BJ (cell line): ENCODE results near the gene KCNQ1. TPM values are rescaled to one million over a fixed set of nuclear protein-coding genes. Genes with fewer than 3 reads are reported as not detected.

Experiments
- CTCF ChIA-PET: fragments of 350-600 bp; formaldehyde crosslinking; extraction: SDS; loops from one replicate; lab custom pipeline; 2021; ENCODE audit warnings: antibody characterized with exemption, inconsistent platforms; lab: Yijun Ruan, JAX
- POLR2A ChIA-PET: fragments of 300-600 bp; sonication (Branson Sonifier 250); formaldehyde crosslinking; extraction: SDS; loops from one replicate; lab custom pipeline; 2021; ENCODE audit warnings: antibody characterized with exemption; lab: Charles Lee
- DNase-seq: peaks from one replicate; pipeline ENCODE4 v3.0.0-alpha.2; 2011; ENCODE audit warnings: low read depth
- H3K27me3 ChIP-seq: 2 replicates; pipeline ENCODE4 v1.6.0; 2011; ENCODE audit warnings: low read length; ENCODE audit not compliant: control insufficient read depth, insufficient read depth
- H3K36me3 ChIP-seq: 2 replicates; pipeline ENCODE4 v1.5.1; 2011; ENCODE audit warnings: low read length; ENCODE audit not compliant: control insufficient read depth, insufficient read depth
- H3K4me3 ChIP-seq: 2 replicates; pipeline ENCODE4 v1.5.1; 2011; ENCODE audit warnings: low read depth, mild to moderate bottlenecking, control low read depth, low read length
- polyA plus RNA-seq: library from polyadenylated mRNA; depleted of rRNA; stranded (reverse); fragments of >200 nt; gene quantifications from 2 replicates; pipeline ENCODE4 v1.2.3, GENCODE V29; 2011
- TF ChIP-seq, protein P1 (sequence below): IDR thresholded peaks from 2 replicates; pipeline ENCODE4 v1.5.1; 2011; ENCODE audit warnings: low read depth, mild to moderate bottlenecking, control low read depth, inconsistent platforms, low read length, moderate library complexity; ENCODE audit not compliant: insufficient read depth

Gene KCNQ1
- polyA plus RNA-seq, 1 experiment, result not detected

DNA sequence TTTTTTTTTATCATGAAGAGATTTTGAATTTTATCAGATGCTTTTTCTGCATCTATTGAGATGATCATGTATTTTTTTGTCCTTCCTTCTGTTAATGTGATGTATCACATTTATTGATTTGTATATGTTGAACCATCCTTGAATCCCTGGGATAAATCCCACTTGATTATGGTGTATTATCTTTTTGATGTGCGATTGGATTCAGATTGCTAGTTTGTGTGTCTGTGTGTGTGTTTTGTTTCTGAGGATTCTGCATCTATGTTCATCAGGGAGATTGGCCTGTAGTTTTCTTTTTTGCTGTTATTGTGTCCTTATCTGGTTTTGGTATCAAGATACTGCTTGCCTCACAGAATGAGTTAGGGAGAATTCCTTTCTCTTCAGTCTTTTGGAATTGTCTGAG is 202.4 kb downstream of the KCNQ1 start:
- Histone ChIP-seq H3K36me3 (no peaks in the 10 kb centered on the region), H3K4me3 (no peak overlapping the region), H3K27me3 (no peaks in the 10 kb centered on the region; the same call in 1 of the 2 replicates)
- DNase-seq, result no peak
- POLR2A ChIA-PET, result no interaction called here
- CTCF ChIA-PET, result no interaction called here
- TF ChIP-seq, protein P1, sequence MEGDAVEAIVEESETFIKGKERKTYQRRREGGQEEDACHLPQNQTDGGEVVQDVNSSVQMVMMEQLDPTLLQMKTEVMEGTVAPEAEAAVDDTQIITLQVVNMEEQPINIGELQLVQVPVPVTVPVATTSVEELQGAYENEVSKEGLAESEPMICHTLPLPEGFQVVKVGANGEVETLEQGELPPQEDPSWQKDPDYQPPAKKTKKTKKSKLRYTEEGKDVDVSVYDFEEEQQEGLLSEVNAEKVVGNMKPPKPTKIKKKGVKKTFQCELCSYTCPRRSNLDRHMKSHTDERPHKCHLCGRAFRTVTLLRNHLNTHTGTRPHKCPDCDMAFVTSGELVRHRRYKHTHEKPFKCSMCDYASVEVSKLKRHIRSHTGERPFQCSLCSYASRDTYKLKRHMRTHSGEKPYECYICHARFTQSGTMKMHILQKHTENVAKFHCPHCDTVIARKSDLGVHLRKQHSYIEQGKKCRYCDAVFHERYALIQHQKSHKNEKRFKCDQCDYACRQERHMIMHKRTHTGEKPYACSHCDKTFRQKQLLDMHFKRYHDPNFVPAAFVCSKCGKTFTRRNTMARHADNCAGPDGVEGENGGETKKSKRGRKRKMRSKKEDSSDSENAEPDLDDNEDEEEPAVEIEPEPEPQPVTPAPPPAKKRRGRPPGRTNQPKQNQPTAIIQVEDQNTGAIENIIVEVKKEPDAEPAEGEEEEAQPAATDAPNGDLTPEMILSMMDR, result no peak

DNA sequence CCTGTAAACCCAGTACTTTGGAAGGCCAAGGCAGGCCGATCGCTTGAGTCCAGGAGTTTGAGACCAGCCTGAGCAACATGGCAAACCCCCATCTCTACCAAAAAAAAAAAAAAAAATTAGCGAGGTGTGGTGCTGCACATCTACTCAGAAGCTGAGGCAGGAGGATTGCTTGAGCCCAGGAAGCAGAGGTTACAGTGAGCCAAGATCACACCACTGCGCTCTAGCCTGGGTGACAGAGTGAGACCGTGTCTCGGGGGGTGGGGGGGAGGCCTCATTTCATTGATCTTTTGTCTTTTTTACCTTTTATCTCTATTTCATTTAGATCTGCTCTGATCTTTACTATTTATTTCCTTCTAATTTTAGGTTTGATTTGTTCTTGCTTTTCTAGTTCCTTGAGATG is 203.1 kb downstream of the KCNQ1 start:
- ChIA-PET POLR2A (no interaction called here), CTCF (no interaction called here)
- TF ChIP-seq, protein P1, result no peak
- H3K4me3 ChIP-seq, result no peak overlapping the region
- DNase-seq, result no peak
- H3K27me3 ChIP-seq, result no peaks in the 10 kb centered on the region; the same call in 1 of the 2 replicates
- H3K36me3 ChIP-seq, result no peaks in the 10 kb centered on the region

DNA sequence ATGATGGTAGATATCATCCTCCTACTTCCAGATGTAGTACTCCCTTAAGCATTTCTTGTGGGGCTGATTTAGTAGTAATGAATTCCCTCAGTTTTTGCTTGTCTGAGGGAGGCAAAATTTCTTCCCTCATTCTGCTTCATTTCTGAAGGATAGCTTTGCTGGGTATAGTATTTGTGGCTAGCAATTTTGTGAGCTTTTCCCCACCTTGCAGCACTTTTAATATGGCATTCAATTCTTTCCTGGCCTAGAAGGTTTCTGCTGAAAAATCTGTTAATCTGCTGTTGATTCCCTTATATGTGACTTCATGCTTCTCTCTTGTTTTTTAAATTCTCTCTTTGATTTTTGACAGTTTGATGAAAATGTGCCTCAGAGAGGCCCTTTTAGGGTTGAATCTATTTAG is 204.6 kb downstream of the KCNQ1 start:
- DNase-seq, result no peak
- TF ChIP-seq, protein P1, result no peak
- H3K4me3 ChIP-seq, result no peak overlapping the region
- no peaks in the 10 kb centered on the region for H3K36me3 ChIP-seq
- POLR2A ChIA-PET, result no interaction called here
- CTCF ChIA-PET, result no interaction called here
- no peaks in the 10 kb centered on the region; the same call in 1 of the 2 replicates for H3K27me3 ChIP-seq

DNA sequence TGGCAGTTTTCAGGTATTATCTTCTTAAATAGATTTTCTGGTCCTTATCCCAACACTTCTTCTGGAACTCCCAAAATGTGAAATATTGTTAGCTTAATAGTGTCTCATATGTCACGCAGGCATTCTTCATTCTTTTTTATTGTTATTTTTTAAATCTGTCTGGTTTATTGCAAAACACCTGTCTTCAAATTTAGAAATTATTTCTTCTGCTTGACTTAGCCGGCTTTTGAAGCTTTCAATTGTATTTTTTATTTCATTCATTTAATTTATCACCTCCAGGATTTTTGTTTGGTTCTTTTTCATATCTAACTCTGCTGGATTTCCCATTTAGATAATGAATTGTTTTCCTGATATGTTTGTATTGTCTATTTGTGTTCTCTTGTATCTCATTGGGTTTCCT is 205.0 kb downstream of the KCNQ1 start:
- Histone ChIP-seq H3K4me3 (no peak overlapping the region), H3K36me3 (no peaks in the 10 kb centered on the region), H3K27me3 (no peaks in the 10 kb centered on the region; the same call in 1 of the 2 replicates)
- ChIA-PET POLR2A (no interaction called here), CTCF (no interaction called here)
- TF ChIP-seq, protein P1, result no peak
- no peak for DNase-seq

DNA sequence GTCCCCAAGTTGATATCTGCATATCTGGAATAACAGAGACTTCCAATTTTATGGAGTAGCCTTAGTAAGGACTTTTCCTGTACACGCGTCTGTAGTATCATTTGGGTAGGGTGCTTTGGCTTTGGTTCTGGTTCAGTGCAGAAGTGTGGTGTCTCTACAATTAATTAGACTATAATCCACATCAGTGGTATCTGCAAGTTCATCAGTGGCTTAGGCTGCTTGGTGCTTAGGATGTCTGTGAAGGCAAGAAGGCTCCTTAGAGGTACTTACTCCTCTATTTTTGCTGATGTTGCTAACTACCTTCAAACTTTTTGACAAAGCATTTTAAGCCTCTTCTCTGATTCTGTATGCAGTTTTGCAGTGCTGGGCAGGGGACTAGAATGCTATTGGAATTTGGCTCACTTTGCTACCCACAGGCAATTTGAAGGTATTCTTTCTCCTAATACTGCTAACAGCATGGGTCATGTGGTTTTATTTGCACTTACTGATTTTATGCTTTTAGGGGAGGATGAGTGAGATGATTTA is 205.6 kb downstream of the KCNQ1 start:
- CTCF ChIA-PET, result no interaction called here
- DNase-seq, result no peak
- POLR2A ChIA-PET, result no interaction called here
- Histone ChIP-seq H3K36me3 (no peaks in the 10 kb centered on the region), H3K27me3 (no peaks in the 10 kb centered on the region; the same call in 1 of the 2 replicates), H3K4me3 (no peak overlapping the region)
- TF ChIP-seq, protein P1, result no peak
